ENCODE measurements around the gene KIAA1328. TPM values are rescaled to one million over a fixed set of nuclear protein-coding genes. Genes with fewer than 3 reads are reported as not detected.
A peak's percentile ranks its signal among the peaks of the same experiment; 100 is the strongest.

Gene KIAA1328
- total RNA-seq, 6 donors from 2014 or later, result 10.6 to 66.0 (median 28.8) TPM

DNA sequence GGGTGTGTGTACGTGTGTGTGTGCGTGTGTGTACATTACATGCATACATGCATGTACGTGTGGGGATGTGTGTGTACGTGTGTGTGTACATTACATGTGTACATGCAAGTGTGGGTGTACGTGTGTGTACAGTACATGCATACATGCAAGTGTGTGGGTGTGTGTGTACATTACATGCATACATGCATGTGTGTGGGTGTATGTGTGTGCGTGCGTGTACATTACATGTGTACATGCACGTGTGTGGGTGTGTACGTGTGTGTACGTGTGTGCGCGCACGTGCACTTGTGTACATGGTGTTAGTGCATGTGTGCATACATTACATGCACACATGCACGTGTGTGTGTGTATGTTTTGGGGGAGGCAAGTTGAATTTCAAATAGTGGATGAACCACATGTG is 436.0 kb downstream of the KIAA1328 start:
- ATAC-seq (ENCODE audit: low FRiP score in 2 of 2), result no peak
- Histone ChIP-seq H3K36me3 (no peaks in the 10 kb centered on the region), H3K4me1 (no peaks in the 10 kb centered on the region), H3K4me3 (no peak overlapping the region), H3K9me3 (no peaks in the 10 kb centered on the region), H3K27ac (no peak overlapping the region), H3K27me3 (no peaks in the 10 kb centered on the region)
- no peak for DNase-seq
- 89 to 90% methylated on average over 14 of the region's 14 CpGs for WGBS, 2 donors
- no peak for TF ChIP-seq POLR2A (IDR thresholded peaks at IDR 0.05)
- no peak for TF ChIP-seq CTCF (IDR thresholded peaks at IDR 0.05)
- TF ChIP-seq POLR2AphosphoS5 (IDR thresholded peaks at IDR 0.05), result no peak
- TF ChIP-seq EP300 (IDR thresholded peaks at IDR 0.05), result no peak

- Histone ChIP-seq H3K36me3 (no peaks in the 10 kb centered on the region), H3K4me1 (no peaks in the 10 kb centered on the region), H3K4me3 (no peak overlapping the region), H3K9me3 (no peaks in the 10 kb centered on the region), H3K27ac (no peak overlapping the region), H3K27me3 (no peaks in the 10 kb centered on the region)
- TF ChIP-seq POLR2AphosphoS5 (IDR thresholded peaks at IDR 0.05), result no peak
- TF ChIP-seq CTCF (IDR thresholded peaks at IDR 0.05), result no peak
- TF ChIP-seq POLR2A (IDR thresholded peaks at IDR 0.05), result no peak
- TF ChIP-seq EP300 (IDR thresholded peaks at IDR 0.05), result no peak
- WGBS, 2 donors, result 50 to 71% methylated on average over 1 to 2 of the region's 2 CpGs
- ATAC-seq (ENCODE audit: low FRiP score in 2 of 2), result no peak
- DNase-seq, result no peak
These were observed 436.5 kb downstream of the KIAA1328 start for GRCh38 chr18:37265382-37265781.

DNA sequence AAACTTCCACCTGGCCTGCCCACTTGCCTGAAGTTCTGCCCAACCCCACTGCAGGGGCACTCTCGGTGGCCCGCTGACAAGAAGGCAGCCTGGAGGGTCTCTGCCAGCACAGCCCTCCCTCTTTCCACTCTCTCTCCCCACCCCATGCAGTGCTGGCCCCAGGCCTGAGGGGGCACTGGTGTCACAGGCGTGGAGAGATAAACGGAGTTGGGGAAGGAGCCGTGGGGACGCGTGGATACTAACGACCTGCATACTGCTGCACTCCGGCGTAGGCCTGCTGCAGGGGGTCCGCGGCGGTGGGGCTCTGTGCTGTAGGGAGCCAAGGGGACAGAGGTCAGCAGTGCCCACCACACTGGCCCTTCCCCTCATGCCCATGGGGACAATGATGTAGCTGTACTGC is 437.4 kb downstream of the KIAA1328 start:
- WGBS, 2 donors, result 6 to 50% methylated on average over 6 to 13 of the region's 13 CpGs
- Histone ChIP-seq H3K4me1 (no peaks in the 10 kb centered on the region), H3K4me3 (no peak overlapping the region), H3K9me3 (no peaks in the 10 kb centered on the region), H3K27me3 (no peaks in the 10 kb centered on the region), H3K36me3 (no peaks in the 10 kb centered on the region), H3K27ac (no peak overlapping the region)
- no peak for TF ChIP-seq POLR2AphosphoS5 (IDR thresholded peaks at IDR 0.05)
- TF ChIP-seq POLR2A (IDR thresholded peaks at IDR 0.05), result no peak
- TF ChIP-seq CTCF (IDR thresholded peaks at IDR 0.05), result no peak
- TF ChIP-seq EP300 (IDR thresholded peaks at IDR 0.05), result no peak
- no peak for ATAC-seq (ENCODE audit: low FRiP score in 2 of 2)
- DNase-seq, result no peak

- no peak for TF ChIP-seq CTCF (IDR thresholded peaks at IDR 0.05)
- TF ChIP-seq POLR2AphosphoS5 (IDR thresholded peaks at IDR 0.05), result no peak
- TF ChIP-seq EP300 (IDR thresholded peaks at IDR 0.05), result no peak
- no peak for TF ChIP-seq POLR2A (IDR thresholded peaks at IDR 0.05)
- peak; percentile 45 to 46 for ATAC-seq (ENCODE audit: low FRiP score in 2 of 2)
- Histone ChIP-seq H3K4me3 (no peak overlapping the region), H3K36me3 (no peaks in the 10 kb centered on the region), H3K4me1 (peaks cover 0 to 10% (median 0%) of the 10 kb centered on the region in 4 donors), H3K27ac (no peak overlapping the region), H3K9me3 (peaks cover 0 to 2% (median 0%) of the 10 kb centered on the region in 4 donors), H3K27me3 (peaks cover 0 to 12% (median 4%) of the 10 kb centered on the region in 4 donors)
- WGBS, 2 donors, result 23% methylated on average over 7 to 8 of the region's 8 CpGs
- DNase-seq, result peak in 1 of 2 donors; percentile 29
These were observed 441.2 kb downstream of the KIAA1328 start for GRCh38 chr18:37270038-37270665.

GRCh38 chr18:37270666-37271052 is 441.7 kb downstream of the KIAA1328 start:
- H3K4me3 ChIP-seq, result no peak overlapping the region
- peaks cover 0 to 12% (median 4%) of the 10 kb centered on the region in 4 donors for H3K27me3 ChIP-seq
- ATAC-seq (ENCODE audit: low FRiP score in 2 of 2) (no peak), DNase-seq (no peak)
- no peak overlapping the region for H3K27ac ChIP-seq
- H3K4me1 ChIP-seq, result peaks cover 0 to 12% (median 0%) of the 10 kb centered on the region in 4 donors
- TF ChIP-seq POLR2A (IDR thresholded peaks at IDR 0.05) (no peak), EP300 (IDR thresholded peaks at IDR 0.05) (no peak), POLR2AphosphoS5 (IDR thresholded peaks at IDR 0.05) (no peak), CTCF (IDR thresholded peaks at IDR 0.05) (no peak)
- peaks cover 0 to 2% (median 0%) of the 10 kb centered on the region in 4 donors for H3K9me3 ChIP-seq
- 87 to 90% methylated on average over 6 to 7 of the region's 7 CpGs for WGBS, 2 donors
- no peaks in the 10 kb centered on the region for H3K36me3 ChIP-seq

All from upper lobe of left lung (tissue), 6 donors.